KMS-11 (cell line): ENCODE results near the gene TMEM182.
A peak's percentile ranks its signal among the peaks of the same experiment; 100 is the strongest.

Source experiments
- H2AFZ ChIP-seq: fragments of 200-600 bp; sonication (generic); 2 replicates; pipeline ENCODE4 v1.6.1; 2016; ENCODE audit warnings: antibody characterized with exemption, mixed run types, low read depth
- H3K27ac ChIP-seq: fragments of 200-600 bp; sonication (generic); 2 replicates; pipeline ENCODE4 v1.6.1; 2016; ENCODE audit warnings: mild to moderate bottlenecking, mixed run types
- H3K27me3 ChIP-seq: fragments of 200-600 bp; sonication (generic); 2 replicates; pipeline ENCODE4 v1.6.1; 2017; ENCODE audit warnings: mild to moderate bottlenecking, low read depth, mixed run types, moderate library complexity; ENCODE audit not compliant: insufficient read depth
- H3K36me3 ChIP-seq: fragments of 200-600 bp; sonication (generic); 2 replicates; pipeline ENCODE4 v1.6.1; 2017; ENCODE audit warnings: mild to moderate bottlenecking, mixed run types; ENCODE audit not compliant: insufficient read depth
- H3K4me1 ChIP-seq: fragments of 200-600 bp; sonication (generic); 2 replicates; pipeline ENCODE4 v1.6.1; 2016; ENCODE audit warnings: mild to moderate bottlenecking, low read depth, mixed run types; ENCODE audit not compliant: poor library complexity, severe bottlenecking
- H3K4me2 ChIP-seq: fragments of 200-600 bp; sonication (generic); 2 replicates; pipeline ENCODE4 v1.7.0; 2016; ENCODE audit warnings: mild to moderate bottlenecking, mixed run types
- H3K4me3 ChIP-seq: fragments of 200-600 bp; sonication (generic); IDR thresholded peaks from 2 replicates; pipeline ENCODE4 v1.6.1; 2017; ENCODE audit warnings: low read depth, low read length, mixed read lengths; ENCODE audit not compliant: insufficient read depth
- H3K79me2 ChIP-seq: fragments of 200-600 bp; sonication (generic); 2 replicates; pipeline ENCODE4 v1.6.1; 2016; ENCODE audit warnings: low read depth, mixed run types; ENCODE audit not compliant: insufficient read depth
- H3K9ac ChIP-seq: fragments of 200-600 bp; sonication (generic); 2 replicates; pipeline ENCODE4 v1.6.1; 2016; ENCODE audit warnings: mild to moderate bottlenecking, mixed run types
- H4K20me1 ChIP-seq: fragments of 200-600 bp; sonication (generic); 2 replicates; pipeline ENCODE4 v1.6.1; 2016; ENCODE audit warnings: mild to moderate bottlenecking, mixed run types; ENCODE audit not compliant: insufficient read depth
- CTCF ChIP-seq: fragments of 200-600 bp; sonication (generic); conservative IDR thresholded peaks from 2 replicates; pipeline ENCODE4 v1.6.1; 2017; ENCODE audit warnings: low read depth, mild to moderate bottlenecking, antibody characterized with exemption, low read length, moderate library complexity, mixed read lengths

TMEM182 gene

GRCh38 chr2:102841107-102841840, 79.4 kb downstream of the TMEM182 start:
- no peaks in the 10 kb centered on the region for H3K4me1 ChIP-seq
- no peak overlapping the region for H3K4me3 ChIP-seq
- TF ChIP-seq CTCF: peak; percentile 49
- no peaks in the 10 kb centered on the region for H4K20me1 ChIP-seq
- no peak overlapping the region for H3K4me2 ChIP-seq
- no peaks in the 10 kb centered on the region for H3K79me2 ChIP-seq
- no peak overlapping the region for H3K27ac ChIP-seq
- no peak overlapping the region for H3K9ac ChIP-seq
- no peaks in the 10 kb centered on the region for H3K27me3 ChIP-seq
- no peak overlapping the region for H2AFZ ChIP-seq
- H3K36me3 ChIP-seq: no peaks in the 10 kb centered on the region

GRCh38 chr2:102843764-102844443, 82.1 kb downstream of the TMEM182 start:
- H3K27me3 ChIP-seq: no peaks in the 10 kb centered on the region
- H3K4me1 ChIP-seq: no peaks in the 10 kb centered on the region
- H3K9ac ChIP-seq: no peak overlapping the region
- no peak overlapping the region for H3K4me3 ChIP-seq
- no peak overlapping the region for H2AFZ ChIP-seq
- TF ChIP-seq CTCF: no peak
- no peak overlapping the region for H3K4me2 ChIP-seq
- H4K20me1 ChIP-seq: no peaks in the 10 kb centered on the region
- no peaks in the 10 kb centered on the region for H3K36me3 ChIP-seq
- H3K79me2 ChIP-seq: no peaks in the 10 kb centered on the region
- no peak overlapping the region for H3K27ac ChIP-seq

- Histone ChIP-seq H3K4me2 (no peak overlapping the region), H3K27ac (no peak overlapping the region), H3K27me3 (no peaks in the 10 kb centered on the region), H3K4me1 (no peaks in the 10 kb centered on the region), H3K36me3 (no peaks in the 10 kb centered on the region), H2AFZ (no peak overlapping the region), H3K79me2 (no peaks in the 10 kb centered on the region), H3K4me3 (no peak overlapping the region), H3K9ac (no peak overlapping the region), H4K20me1 (no peaks in the 10 kb centered on the region)
- TF ChIP-seq CTCF: no peak
These were observed 83.1 kb downstream of the TMEM182 start for GRCh38 chr2:102844911-102845310.

GRCh38 chr2:102848366-102848839, 86.6 kb downstream of the TMEM182 start:
- Histone ChIP-seq H3K4me3 (no peak overlapping the region), H2AFZ (no peak overlapping the region), H3K9ac (no peak overlapping the region), H3K27ac (no peak overlapping the region), H3K79me2 (no peaks in the 10 kb centered on the region), H3K4me1 (no peaks in the 10 kb centered on the region), H3K36me3 (no peaks in the 10 kb centered on the region), H4K20me1 (no peaks in the 10 kb centered on the region), H3K27me3 (no peaks in the 10 kb centered on the region), H3K4me2 (no peak overlapping the region)
- TF ChIP-seq CTCF: no peak
